IMR-90 (cell line): ENCODE data around the gene SEC16A. TPM values are rescaled to one million over a fixed set of nuclear protein-coding genes. Genes with fewer than 3 reads are reported as not detected.

ENCODE experiments used
- ATAC-seq: fragments of 200-7000 bp; cut with Tn5 transposase; 2 replicates; pipeline ENCODE4 v1.9.1; 2020; ENCODE audit warnings: low read depth, mild to moderate bottlenecking, moderate library complexity
- BruUV-seq: library from RNA; stranded (reverse); fragments of 400-500 nt; replicated peaks from 2 replicates; lab custom pipeline; 2021; lab: Mats Ljungman, UMichigan
- CTCF ChIA-PET: fragments of 300-600 bp; formaldehyde crosslinking; extraction: SDS; loops from one replicate; lab custom pipeline; 2021; ENCODE audit warnings: antibody characterized with exemption; lab: Yijun Ruan, JAX
- POLR2A ChIA-PET: fragments of 300-600 bp; sonication (Branson Sonifier 250); formaldehyde crosslinking; loops from one replicate; lab custom pipeline; 2022; ENCODE audit warnings: antibody characterized with exemption; ENCODE audit not compliant: unreplicated experiment; lab: Charles Lee
- DNase-seq: peaks from one replicate; pipeline ENCODE4 v3.0.0; 2013
- H2AFZ ChIP-seq: replicated peaks from 2 replicates; pipeline ENCODE3; 2013; ENCODE audit warnings: low read length, mild to moderate bottlenecking; ENCODE audit not compliant: poor library complexity
- H2AK5ac ChIP-seq: 2 replicates; pipeline ENCODE4 v1.6.1; 2013; ENCODE audit warnings: low read depth, low read length, inconsistent platforms
- H2AK9ac ChIP-seq: replicated peaks from 2 replicates; pipeline ENCODE3; 2013; ENCODE audit warnings: mild to moderate bottlenecking, low read depth, low read length, moderate library complexity; ENCODE audit not compliant: poor library complexity
- H2BK120ac ChIP-seq: 2 replicates; pipeline ENCODE4 v1.6.1; 2013; ENCODE audit warnings: low read depth, low read length, inconsistent platforms
- H2BK15ac ChIP-seq: 3 replicates; pipeline ENCODE4 v1.6.1; 2013; ENCODE audit warnings: low read depth, low read length, inconsistent platforms
- H2BK20ac ChIP-seq: 2 replicates; pipeline ENCODE4 v1.6.1; 2013; ENCODE audit warnings: low read depth, mild to moderate bottlenecking, inconsistent platforms, low read length, moderate library complexity
- H2BK5ac ChIP-seq: 2 replicates; pipeline ENCODE4 v1.6.1; 2013; ENCODE audit warnings: mild to moderate bottlenecking, low read depth, low read length, inconsistent platforms; ENCODE audit not compliant: poor library complexity, severe bottlenecking
- H3K14ac ChIP-seq: replicated peaks from 2 replicates; pipeline ENCODE4 v1.6.1; 2013; ENCODE audit warnings: low read depth, low read length, inconsistent platforms
- H3K18ac ChIP-seq: 2 replicates; pipeline ENCODE4 v1.6.1; 2013; ENCODE audit warnings: low read depth, low read length, control low read depth
- H3K23ac ChIP-seq: 2 replicates; pipeline ENCODE4 v1.6.1; 2013; ENCODE audit warnings: low read depth, low read length, inconsistent platforms
- H3K27ac ChIP-seq: 2 replicates; pipeline ENCODE4 v1.5.1; 2013; ENCODE audit warnings: mild to moderate bottlenecking, control low read depth, low read length; ENCODE audit not compliant: insufficient read depth
- H3K27me3 ChIP-seq: 2 replicates; pipeline ENCODE4 v1.6.1; 2013; ENCODE audit warnings: low read length; ENCODE audit not compliant: control insufficient read depth, insufficient read depth
- H3K36me3 ChIP-seq: 2 replicates; pipeline ENCODE4 v1.6.1; 2013; ENCODE audit warnings: low read length, mixed read lengths; ENCODE audit not compliant: control insufficient read depth, insufficient read depth
- H3K4ac ChIP-seq: 2 replicates; pipeline ENCODE4 v1.6.1; 2013; ENCODE audit warnings: low read depth, low read length, inconsistent platforms
- H3K4me1 ChIP-seq: 2 replicates; pipeline ENCODE4 v1.6.1; 2013; ENCODE audit warnings: low read length, mixed read lengths; ENCODE audit not compliant: control insufficient read depth, insufficient read depth
- H3K4me2 ChIP-seq: 2 replicates; pipeline ENCODE4 v1.6.1; 2013; ENCODE audit warnings: low read depth, mild to moderate bottlenecking, control low read depth, low read length, moderate library complexity
- H3K4me3 ChIP-seq: 2 replicates; pipeline ENCODE4 v1.5.1; 2013; ENCODE audit warnings: low read depth, mild to moderate bottlenecking, control low read depth, low read length, moderate library complexity; ENCODE audit not compliant: insufficient read depth
- H3K56ac ChIP-seq: 2 replicates; pipeline ENCODE4 v1.6.1; 2013; ENCODE audit warnings: low read length, inconsistent platforms; ENCODE audit not compliant: insufficient read depth; ENCODE audit errors: extremely low read depth
- H3K79me1 ChIP-seq, 2 experiments: 2 replicates each; pipeline ENCODE4 v1.6.1; 2013; ENCODE audit warnings: low read length in 2 of 2, inconsistent platforms in 1 of 2, low read depth in 1 of 2
- H3K9ac ChIP-seq: 2 replicates; pipeline ENCODE4 v1.6.1; 2013; ENCODE audit warnings: low read depth, low read length, control low read depth
- H3K9me1 ChIP-seq: 2 replicates; pipeline ENCODE4 v1.6.1; 2013; ENCODE audit warnings: low read length, inconsistent platforms; ENCODE audit not compliant: insufficient read depth
- H3K9me3 ChIP-seq: 2 replicates; pipeline ENCODE4 v1.6.1; 2013; ENCODE audit warnings: low read length; ENCODE audit not compliant: control insufficient read depth, insufficient read depth
- H4K20me1 ChIP-seq: 2 replicates; pipeline ENCODE4 v1.6.1; 2013; ENCODE audit warnings: low read length, inconsistent platforms; ENCODE audit not compliant: insufficient read depth
- H4K5ac ChIP-seq: 2 replicates; pipeline ENCODE4 v1.6.1; 2013; ENCODE audit warnings: mild to moderate bottlenecking, low read depth, low read length, control low read depth
- H4K8ac ChIP-seq, 2 experiments: 2 replicates each; pipeline ENCODE4 v1.6.1; 2013; ENCODE audit warnings: low read depth in 2 of 2, low read length in 2 of 2, control low read depth in 1 of 2, inconsistent platforms in 1 of 2
- H4K91ac ChIP-seq: 2 replicates; pipeline ENCODE4 v1.6.1; 2013; ENCODE audit warnings: low read depth, low read length, inconsistent platforms; ENCODE audit not compliant: insufficient read depth
- BHLHE40 ChIP-seq: fragments of 150-350 bp; IDR thresholded peaks from 2 replicates; pipeline ENCODE4 v1.6.1; 2016; ENCODE audit warnings: mild to moderate bottlenecking, low read depth, low read length
- CHD1 ChIP-seq: IDR thresholded peaks from 2 replicates; pipeline ENCODE4 v1.6.1; 2012; ENCODE audit warnings: low read depth, low read length, improper control_type of control experiment
- ELK1 ChIP-seq: fragments of 150-350 bp; IDR thresholded peaks from 2 replicates; pipeline ENCODE4 v1.6.1; 2016; ENCODE audit warnings: low read depth, mild to moderate bottlenecking, low read length, moderate library complexity, borderline replicate concordance
- MAFK ChIP-seq: IDR thresholded peaks from 2 replicates; pipeline ENCODE4 v1.6.1; 2012; ENCODE audit warnings: low read depth, low read length, improper control_type of control experiment
- POLR2A ChIP-seq: IDR thresholded peaks from 2 replicates; pipeline ENCODE4 v1.6.1; 2012; ENCODE audit warnings: mild to moderate bottlenecking, low read depth, low read length
- RAD21 ChIP-seq: IDR thresholded peaks from 2 replicates; pipeline ENCODE4 v1.6.1; 2012; ENCODE audit warnings: low read length, improper control_type of control experiment
- RFX5 ChIP-seq: IDR thresholded peaks from 2 replicates; pipeline ENCODE4 v1.8.0; 2012; ENCODE audit warnings: low read depth, mild to moderate bottlenecking, low read length, moderate library complexity
- SMC3 ChIP-seq: fragments of 150-350 bp; IDR thresholded peaks from 2 replicates; pipeline ENCODE4 v1.6.1; 2016; ENCODE audit warnings: low read depth, mild to moderate bottlenecking, antibody characterized with exemption, low read length, moderate library complexity
- WGBS, 2 experiments: methylation state at CpG; one replicate each; pipeline versions ENCODE4 v1.1.5 to v1.1.7; 2013; ENCODE audit warnings: missing lambda C conversion rate in 2 of 2; ENCODE audit not compliant: insufficient read length in 1 of 2; ENCODE audit errors: extremely low coverage in 2 of 2; 5-methylcytosine and 5-hydroxymethylcytosine counted together
- dilution Hi-C: fragments of 300-500 bp; cut with HindIII; formaldehyde crosslinking; loops from one replicate; pipeline ENCODE4 v1.14.3; 2018; ENCODE audit warnings: low sequenced_read_pairs; ENCODE audit not compliant: unreplicated experiment
- in situ Hi-C: fragments of 300-500 bp; cut with MboI; formaldehyde crosslinking; loops from 3 replicates; pipeline ENCODE4 v1.14.3; 2019; ENCODE audit warnings: low sequenced_read_pairs, inconsistent platforms, mixed read lengths
- intact Hi-C: fragments of 100-400 bp; cut with micrococcal nuclease; formaldehyde crosslinking; loops from 2 replicates; pipeline ENCODE4 v1.10.0; 2022
- polyA plus RNA-seq, 3 experiments: library from polyadenylated mRNA; depleted of rRNA; stranded (reverse); fragments of >200 nt; gene quantifications; 2 replicates each; pipeline ENCODE4 v1.2.3, GENCODE V29; 2012; ENCODE audit warnings: low replicate concordance in 1 of 3
- total RNA-seq: library from RNA; depleted of rRNA; stranded (reverse); fragments of >200 nt; gene quantifications from 2 replicates; pipeline ENCODE4 v1.2.3, GENCODE V29; 2012
- TF ChIP-seq, protein P1 (sequence below): conservative IDR thresholded peaks from 2 replicates; pipeline ENCODE4 v1.5.1; 2012; ENCODE audit warnings: mild to moderate bottlenecking, low read depth, low read length, improper control_type of control experiment

Gene SEC16A
- total and polyA plus RNA-seq, 2 of the 4 experiments (the other 2 are of a cell fraction), result 12.2 to 48.1 TPM

DNA sequence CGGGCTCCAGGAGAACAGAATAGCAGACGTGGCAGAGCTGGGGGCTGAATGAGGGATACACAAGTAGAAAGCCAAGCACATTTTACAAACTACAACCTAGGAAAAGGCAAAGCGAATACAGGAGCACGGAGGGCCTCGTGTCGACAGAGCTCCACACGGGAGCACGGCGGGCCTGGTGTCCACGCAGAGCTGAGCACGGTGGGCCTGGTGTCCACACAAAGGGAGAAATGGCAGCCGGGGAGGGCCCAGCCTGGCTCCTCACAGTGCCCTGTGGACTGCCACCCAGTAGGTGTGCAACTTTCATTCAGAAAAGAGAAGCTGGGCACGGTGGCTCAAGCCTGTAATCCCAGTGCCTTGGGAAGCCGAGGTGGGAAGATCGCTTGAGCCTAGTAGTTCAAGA, 39.8 kb downstream of the SEC16A start:
- Histone ChIP-seq H3K18ac (no peak overlapping the region), H3K4me1 (peaks cover 3% of the 10 kb centered on the region), H4K5ac (no peak overlapping the region), H3K56ac (no peak overlapping the region), H2AFZ (no peak overlapping the region), H3K4me2 (no peak overlapping the region), H2AK5ac (no peak overlapping the region), H3K9ac (no peak overlapping the region), H2BK20ac (no peak overlapping the region), H4K20me1 (peaks cover 38% of the 10 kb centered on the region), H3K27me3 (no peaks in the 10 kb centered on the region), H2BK5ac (no peak overlapping the region), H3K79me1 (peaks cover 4 to 53% of the 10 kb centered on the region in 2 experiments; a peak in 3 of 4 replicates), H3K23ac (no peak overlapping the region), H4K91ac (no peak overlapping the region), H2BK120ac (no peak overlapping the region), H3K9me1 (0 out of 2 replicates have a peak, but pooled peaks cover 2% of the 10 kb centered on the region), H3K36me3 (peaks cover 74% of the 10 kb centered on the region), H4K8ac (no peak overlapping the region), H3K4ac (no peak overlapping the region), H3K27ac (no peak overlapping the region), H3K14ac (no peak overlapping the region), H2BK15ac (no peak overlapping the region), H2AK9ac (no peak overlapping the region), H3K9me3 (no peaks in the 10 kb centered on the region), H3K4me3 (no peak overlapping the region)
- dilution Hi-C loops (no loop called here), in situ Hi-C loops (no loop called here), intact Hi-C loops (no loop called here)
- CTCF ChIA-PET, result interaction anchor here (0.6 kb wide), 1 partner anchor 451 kb away, joined by 4 read pairs; no protein-coding TSS in a partner anchor
- BruUV-seq, result no TSS peak
- ATAC-seq (no peak), DNase-seq (no peak)
- 89% methylated on average over 3 of the region's 15 CpGs; no CpG with 5 or more reads in 1 of the 2 experiments for WGBS, 2 experiments
- POLR2A ChIA-PET, result no interaction called here
- TF ChIP-seq ELK1, result no peak
- no peak for TF ChIP-seq RFX5
- no peak for TF ChIP-seq BHLHE40
- no peak for TF ChIP-seq SMC3
- no peak for TF ChIP-seq RAD21
- TF ChIP-seq, protein P1, sequence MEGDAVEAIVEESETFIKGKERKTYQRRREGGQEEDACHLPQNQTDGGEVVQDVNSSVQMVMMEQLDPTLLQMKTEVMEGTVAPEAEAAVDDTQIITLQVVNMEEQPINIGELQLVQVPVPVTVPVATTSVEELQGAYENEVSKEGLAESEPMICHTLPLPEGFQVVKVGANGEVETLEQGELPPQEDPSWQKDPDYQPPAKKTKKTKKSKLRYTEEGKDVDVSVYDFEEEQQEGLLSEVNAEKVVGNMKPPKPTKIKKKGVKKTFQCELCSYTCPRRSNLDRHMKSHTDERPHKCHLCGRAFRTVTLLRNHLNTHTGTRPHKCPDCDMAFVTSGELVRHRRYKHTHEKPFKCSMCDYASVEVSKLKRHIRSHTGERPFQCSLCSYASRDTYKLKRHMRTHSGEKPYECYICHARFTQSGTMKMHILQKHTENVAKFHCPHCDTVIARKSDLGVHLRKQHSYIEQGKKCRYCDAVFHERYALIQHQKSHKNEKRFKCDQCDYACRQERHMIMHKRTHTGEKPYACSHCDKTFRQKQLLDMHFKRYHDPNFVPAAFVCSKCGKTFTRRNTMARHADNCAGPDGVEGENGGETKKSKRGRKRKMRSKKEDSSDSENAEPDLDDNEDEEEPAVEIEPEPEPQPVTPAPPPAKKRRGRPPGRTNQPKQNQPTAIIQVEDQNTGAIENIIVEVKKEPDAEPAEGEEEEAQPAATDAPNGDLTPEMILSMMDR, result no peak
- TF ChIP-seq CHD1, result no peak
- TF ChIP-seq POLR2A, result no peak
- TF ChIP-seq MAFK, result no peak
